ENCODE data around the gene GALK1.

Gene GALK1

DNA sequence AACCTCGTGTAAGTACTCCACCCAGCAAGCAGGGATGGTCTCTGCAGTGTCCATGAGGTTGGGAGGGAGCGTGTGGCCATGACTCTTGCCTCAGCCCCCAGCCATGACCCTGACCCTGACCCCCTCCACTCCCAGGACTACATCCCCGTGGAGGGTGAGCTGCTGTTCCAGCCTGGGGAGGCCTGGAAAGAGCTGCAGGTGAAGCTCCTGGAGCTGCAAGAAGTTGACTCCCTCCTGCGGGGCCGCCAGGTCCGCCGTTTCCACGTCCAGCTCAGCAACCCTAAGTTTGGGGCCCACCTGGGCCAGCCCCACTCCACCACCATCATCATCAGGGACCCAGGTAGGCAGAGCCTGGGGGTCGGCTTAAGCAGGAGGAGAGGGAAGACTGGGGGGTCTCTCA is 16.3 kb downstream of the GALK1 start:
- no peak for DNase-seq

DNA sequence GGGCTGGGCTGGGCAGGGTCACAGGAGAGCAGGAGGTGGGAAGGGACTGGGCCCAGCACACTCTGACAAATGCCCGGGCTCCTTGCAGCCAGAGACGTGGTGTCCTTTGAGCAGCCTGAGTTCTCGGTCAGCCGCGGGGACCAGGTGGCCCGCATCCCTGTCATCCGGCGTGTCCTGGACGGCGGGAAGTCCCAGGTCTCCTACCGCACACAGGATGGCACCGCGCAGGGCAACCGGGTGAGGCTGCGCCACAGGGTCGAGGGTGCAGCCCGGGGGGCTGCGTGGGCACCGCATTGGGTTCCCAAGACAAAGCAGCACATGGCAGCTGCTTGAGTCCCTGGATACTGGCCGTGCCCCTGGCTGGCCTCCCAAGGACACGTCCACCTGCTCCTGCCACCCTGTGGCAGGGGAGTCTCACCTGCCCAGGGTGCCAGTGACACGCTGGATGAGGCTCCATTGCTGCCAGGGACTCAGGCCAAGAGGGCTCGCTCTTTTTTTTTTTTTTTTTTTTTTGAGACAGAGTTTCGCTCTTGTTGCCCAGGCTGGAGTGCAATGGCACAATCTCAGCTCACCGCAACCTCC is 21.3 kb downstream of the GALK1 start:
- no peak for DNase-seq

DNA sequence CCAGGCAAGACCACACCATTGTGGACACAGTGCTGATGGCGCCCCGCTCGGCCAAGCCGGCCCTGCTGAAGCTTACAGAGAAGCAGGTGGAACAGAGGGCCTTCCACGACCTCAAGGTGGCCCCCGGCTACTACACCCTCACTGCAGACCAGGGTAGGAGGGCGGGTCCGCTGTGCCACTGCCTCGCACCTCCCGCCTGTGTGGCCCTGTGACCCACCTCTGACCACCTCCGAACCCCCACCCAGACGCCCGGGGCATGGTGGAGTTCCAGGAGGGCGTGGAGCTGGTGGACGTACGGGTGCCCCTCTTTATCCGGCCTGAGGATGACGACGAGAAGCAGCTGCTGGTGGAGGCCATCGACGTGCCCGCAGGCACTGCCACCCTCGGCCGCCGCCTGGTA is 22.7 kb downstream of the GALK1 start:
- DNase-seq = no peak

DNA sequence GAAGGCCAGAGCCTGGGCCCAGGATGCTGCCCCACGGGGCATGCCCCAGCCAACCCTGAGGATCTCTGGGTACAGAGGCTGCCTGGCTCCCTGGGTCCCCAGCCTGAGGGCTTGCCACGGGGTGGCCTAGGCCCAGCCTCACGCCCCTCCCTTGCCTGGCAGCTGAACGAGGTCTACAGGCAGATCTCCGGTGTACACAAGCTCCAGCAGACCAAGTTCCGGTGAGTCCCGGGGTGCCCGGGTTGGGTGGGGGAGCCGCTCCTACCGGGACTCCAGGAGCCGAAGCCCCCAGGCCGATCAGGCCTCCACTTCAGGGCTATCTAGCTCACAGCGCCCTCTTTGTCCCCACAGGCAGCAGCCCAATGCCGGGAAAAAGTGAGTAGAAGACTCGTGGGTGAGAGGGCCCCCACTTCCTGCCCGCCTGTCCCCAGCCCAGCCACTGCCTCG is 24.3 kb downstream of the GALK1 start:
- no peak for DNase-seq

DNA sequence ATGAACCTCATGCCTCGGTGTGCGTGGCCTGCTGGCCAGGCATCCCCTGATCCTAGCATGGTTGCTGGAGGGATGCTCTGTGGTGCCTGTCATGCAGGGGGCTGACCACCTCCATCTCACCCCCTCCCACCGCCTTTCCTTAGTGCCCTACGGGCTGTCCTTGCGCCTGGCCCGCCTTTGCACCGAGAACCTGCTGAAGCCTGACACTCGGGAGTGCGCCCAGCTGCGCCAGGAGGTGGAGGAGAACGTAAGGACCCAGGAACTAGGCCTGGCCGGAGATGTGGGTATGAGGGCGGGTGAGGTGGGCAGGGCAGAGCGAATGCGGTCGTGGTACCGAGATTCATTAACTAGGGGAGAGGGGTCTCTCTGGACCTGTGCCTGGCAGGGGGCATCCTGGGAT is 24.8 kb downstream of the GALK1 start:
- DNase-seq = no peak

DNA sequence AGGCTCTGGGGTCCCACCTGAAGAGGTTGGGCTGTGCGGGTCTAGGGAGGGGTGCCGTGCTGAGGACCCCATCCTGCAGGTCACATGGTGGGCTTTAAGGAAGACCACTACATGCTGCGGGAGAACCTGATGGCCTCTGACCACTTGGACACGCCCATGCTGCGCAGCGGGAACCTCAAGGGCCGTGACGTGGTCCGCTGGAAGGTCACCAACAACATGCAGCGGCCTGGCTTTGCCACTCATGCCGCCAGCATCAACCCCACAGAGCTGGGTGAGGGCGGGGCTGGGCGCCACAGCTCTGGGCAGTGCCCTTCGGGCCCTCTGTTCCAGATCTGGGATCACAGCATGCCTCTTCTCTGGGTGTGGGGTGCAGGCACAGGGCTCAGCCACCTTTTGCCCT is 25.2 kb downstream of the GALK1 start:
- no peak for DNase-seq

DNA sequence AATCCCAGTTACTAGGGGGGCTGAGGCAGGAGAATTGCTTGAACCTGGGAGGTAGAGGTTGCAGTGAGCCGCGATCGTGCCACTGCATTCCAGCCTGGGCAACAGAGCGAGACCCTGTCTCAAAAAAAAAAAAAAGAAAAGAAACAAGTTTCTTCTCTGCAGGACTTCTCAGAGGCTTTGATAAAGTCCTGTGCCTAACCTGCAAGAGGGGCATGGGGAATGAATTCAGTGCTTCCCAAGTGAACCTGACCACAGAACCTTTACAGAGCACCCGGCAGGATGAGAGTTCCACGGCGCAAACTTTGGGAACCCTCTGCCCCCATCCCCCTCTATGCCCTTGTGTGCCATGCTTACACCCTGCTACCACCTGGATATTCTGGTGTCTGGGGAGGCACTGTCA is 25.8 kb downstream of the GALK1 start:
- no peak for DNase-seq

DNA sequence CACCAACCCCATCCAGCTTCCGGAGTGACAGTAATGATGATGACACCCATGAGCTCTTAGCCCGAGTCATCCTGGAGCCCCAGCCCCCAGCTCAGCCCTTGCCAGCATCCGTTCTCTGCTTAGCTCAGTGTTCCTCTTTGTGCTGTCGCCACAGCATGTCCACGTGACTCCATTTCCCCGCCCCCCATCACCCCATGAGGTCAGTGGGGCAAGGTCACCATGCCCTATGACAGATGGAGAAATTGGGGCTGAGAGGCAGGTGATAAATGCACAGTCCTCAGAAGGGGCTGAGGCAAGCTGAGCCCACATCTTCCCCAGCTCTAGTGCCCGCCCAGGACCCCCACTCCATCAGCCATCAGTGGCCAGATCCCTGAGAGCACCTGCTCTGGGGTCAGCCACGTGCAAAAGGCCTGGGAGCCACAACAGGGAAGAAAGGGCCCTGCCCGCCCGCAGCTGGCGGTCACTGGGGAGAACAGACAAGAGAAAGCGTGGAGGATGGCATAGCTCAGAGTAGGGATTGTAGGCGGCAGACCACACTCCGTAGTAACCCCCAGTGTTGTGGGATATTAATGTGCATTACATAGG is 26.7 kb downstream of the GALK1 start:
- no peak for DNase-seq

DNA sequence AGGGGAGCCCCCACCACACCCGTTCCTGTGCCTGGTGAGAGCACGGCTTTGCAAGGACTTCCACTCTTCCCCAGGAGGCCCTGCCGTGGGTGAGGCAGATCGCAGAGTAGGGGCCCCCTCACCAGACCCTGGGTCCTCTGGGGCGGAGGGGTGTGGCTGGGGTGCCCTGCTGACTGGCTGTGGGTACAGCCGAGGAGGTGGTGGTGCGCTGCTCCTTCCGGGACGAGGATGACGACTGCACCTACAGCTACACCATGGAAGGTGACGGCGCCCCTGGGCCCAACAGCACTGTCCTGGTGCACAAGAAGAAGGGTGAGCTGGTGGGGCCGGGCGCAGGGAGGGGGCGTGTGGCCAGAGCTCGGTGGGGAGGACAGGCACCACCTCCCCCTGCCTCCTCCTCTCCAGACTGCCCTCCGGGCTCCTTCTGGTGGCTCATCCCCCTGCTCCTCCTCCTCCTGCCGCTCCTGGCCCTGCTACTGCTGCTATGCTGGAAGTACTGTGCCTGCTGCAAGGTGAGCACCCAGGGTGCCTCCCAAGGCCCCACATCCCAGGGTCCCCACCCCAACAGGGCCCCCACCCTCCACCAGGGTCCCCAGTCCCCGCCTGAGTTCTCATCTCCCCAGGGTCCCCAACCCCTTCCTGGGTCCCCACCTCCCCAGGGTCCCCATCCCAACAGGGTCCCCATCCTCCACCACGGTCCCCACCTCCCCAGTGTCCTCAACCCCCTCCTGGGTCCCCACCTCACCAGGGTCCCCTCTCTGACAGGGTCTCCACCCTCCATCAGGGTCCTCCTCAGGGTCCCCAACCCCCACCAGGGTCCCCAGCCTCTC is 27.6 kb downstream of the GALK1 start:
- DNase-seq = no peak

DNA sequence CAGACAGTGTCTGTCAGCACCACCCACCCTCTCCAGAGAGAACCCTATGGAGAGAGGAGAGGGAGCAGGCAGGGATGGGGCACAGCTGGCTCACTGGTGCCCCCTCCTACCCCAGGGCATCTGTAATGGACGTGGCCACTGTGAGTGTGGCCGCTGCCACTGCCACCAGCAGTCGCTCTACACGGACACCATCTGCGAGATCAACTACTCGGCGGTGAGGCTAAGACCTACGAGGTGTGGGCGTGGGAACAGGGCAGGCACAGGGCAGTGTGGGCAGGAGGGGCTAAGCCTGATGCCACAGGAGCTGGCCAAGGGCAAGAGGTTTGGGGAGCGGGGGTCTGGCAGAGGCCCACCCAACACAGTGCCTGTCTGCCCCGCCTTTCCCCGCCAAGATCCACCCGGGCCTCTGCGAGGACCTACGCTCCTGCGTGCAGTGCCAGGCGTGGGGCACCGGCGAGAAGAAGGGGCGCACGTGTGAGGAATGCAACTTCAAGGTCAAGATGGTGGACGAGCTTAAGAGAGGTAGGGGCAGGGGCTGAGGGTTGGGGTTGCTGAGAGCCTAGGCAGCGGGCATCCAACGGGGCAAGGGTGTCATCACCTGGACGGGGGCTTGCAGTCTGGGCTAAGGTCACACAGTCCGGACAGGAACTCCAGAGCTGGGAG is 28.7 kb downstream of the GALK1 start:
- DNase-seq = no peak

DNA sequence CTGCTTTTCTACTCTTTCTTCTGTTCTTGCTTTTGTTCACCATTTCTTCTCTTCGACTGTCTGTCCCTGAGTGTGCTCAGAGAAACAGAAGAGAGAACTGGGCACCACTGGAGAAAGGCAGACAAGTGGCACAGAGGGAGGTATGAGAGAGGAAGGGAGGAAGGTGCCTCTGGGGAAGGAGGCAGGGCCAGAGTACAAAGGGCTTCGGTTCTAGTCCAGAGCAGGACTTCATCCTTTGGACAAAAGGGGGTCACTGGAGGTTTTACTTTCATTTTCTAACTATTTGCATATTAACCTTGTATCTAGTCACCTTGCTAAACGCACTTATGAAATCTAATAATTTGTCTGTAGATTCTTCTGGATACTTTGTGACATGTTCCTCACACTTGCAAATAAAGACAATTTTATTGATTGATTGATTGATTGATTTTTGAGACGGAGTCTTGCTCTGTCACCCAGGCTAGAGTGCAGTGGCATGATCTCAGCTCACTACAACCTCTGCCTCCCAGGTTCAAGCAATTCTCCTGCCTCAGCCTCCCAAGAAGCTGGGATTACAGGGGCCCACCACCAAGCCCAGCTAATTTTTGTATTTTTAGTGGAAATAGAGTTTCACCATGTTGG is 30.2 kb downstream of the GALK1 start:
- DNase-seq = no peak

DNA sequence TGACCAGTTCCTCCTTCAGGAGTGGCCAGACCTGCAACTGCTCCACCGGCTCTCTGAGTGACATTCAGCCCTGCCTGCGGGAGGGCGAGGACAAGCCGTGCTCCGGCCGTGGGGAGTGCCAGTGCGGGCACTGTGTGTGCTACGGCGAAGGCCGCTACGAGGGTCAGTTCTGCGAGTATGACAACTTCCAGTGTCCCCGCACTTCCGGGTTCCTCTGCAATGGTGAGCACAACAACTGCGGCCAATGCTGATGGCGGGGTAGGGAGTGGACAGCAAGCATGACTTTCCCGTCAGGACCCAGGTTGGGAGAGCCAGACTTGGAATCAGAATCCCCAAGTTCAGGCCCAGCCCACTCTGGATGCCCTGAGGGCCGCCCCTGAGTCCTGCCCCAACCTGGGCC is 31.5 kb downstream of the GALK1 start:
- no peak for DNase-seq

DNA sequence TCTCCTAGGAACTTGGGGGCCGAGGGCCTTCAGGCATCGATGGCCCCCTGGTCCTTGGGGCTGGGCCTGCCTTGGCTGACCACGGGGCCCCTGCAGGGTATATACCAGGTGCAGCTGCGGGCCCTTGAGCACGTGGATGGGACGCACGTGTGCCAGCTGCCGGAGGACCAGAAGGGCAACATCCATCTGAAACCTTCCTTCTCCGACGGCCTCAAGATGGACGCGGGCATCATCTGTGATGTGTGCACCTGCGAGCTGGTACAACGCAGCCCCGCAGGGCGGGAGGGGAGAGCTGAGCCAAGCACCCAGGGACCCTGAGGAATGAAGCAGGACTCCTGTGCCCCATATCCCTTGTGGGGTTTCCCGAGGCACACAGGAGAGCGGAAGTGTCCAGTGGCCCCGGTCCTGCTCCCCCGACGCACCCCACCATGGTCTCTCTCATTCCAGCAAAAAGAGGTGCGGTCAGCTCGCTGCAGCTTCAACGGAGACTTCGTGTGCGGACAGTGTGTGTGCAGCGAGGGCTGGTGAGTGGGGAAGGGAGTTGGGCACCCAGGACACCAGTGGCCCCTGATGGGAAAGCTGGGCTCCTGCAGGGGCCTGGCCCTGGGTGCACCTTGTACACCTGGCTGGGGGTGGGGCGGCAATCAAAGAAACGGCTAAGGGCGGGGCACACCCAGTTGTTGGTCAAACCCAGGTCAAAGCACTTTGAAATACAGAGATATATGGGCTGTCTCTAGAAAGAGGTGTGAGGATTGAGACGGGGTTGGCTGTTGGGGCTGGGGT is 33.1 kb downstream of the GALK1 start:
- no peak for DNase-seq

DNA sequence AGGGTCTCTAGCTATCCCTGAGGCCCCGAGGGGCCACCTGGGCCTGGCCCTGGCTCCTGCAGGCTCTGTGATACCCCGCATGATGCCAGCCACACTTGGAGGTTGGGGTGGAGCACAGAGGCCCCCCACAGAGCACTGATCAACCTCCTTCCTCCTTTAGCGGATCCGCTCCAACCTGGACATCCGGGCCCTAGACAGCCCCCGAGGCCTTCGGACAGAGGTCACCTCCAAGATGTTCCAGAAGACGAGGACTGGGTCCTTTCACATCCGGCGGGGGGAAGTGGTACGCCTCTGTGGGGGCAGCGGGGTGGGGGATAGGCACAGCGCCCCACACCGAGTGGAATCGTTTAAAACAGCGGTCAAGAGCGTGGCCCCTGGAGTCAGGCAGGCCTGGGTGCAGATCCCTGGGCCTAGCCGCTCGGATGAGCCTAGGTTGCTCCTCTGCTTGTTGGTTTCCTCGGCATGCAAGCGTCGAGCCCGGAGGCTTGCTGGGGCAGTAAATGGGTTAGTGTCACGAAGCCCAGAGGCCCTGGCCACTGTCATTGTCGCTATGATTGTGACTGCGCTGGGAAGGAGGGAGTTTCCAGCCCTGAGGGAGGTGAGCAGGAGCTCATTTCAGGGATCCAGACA is 33.8 kb downstream of the GALK1 start:
- no peak for DNase-seq

DNA sequence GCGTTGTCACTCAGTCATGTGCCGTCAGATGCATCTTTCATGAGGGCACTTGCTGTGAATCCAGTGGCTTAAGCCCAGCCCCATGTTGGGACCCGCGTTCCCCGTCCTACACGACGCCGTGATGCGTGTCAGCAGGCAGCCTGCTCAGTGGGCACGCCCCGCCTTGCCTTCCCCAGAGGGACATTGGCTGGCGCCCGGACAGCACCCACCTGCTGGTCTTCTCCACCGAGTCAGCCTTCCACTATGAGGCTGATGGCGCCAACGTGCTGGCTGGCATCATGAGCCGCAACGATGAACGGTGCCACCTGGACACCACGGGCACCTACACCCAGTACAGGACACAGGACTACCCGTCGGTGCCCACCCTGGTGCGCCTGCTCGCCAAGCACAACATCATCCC is 34.9 kb downstream of the GALK1 start:
- DNase-seq = no peak

DNA sequence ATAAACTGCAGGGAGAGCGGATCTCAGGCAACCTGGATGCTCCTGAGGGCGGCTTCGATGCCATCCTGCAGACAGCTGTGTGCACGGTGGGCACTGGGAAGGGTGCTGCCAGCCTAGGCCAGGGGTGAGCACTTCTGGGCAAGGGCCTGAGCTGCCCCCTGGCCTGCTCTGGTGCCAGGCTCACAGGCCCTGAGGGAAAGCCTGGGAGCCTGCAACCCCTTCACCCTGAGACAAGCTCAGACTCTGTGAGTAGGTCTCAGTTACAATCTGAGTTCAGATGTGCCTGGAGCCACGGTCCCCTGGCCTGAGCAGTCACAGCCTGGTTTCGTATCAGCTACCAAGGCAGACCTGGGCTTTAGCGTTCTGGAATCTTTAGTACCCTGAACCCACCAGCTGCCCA is 35.6 kb downstream of the GALK1 start:
- DNase-seq = no peak

DNA sequence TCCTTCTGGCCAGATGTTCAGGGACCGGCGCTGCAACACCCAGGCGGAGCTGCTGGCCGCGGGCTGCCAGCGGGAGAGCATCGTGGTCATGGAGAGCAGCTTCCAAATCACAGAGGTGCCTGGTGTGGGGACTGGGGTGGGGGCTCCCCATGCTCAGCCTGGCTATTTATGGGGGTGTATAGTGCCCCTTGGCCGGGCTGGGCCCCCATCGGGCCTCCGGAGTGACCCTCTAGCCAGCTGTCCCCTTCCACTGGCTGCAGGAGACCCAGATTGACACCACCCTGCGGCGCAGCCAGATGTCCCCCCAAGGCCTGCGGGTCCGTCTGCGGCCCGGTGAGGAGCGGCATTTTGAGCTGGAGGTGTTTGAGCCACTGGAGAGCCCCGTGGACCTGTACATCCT is 37.6 kb downstream of the GALK1 start:
- no peak for DNase-seq

DNA sequence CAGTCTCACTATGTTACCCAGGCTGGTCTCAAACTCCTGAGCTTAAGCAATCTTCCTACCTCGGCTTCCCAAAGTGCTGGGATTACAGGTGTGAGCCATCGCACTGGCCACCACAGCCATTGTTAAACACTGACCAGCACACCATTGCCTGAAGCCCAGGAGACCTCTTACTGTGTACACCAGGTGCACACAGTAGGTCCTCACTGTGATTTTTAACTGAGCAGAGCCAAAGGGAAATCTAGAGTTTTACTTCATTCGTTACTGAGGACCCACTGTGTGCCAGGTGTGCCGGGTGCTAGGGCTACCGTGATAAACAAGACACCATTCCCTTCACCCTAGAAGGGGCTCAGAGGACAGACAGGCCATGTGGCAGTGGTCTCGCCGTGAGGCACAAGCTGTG is 39.5 kb downstream of the GALK1 start:
- DNase-seq = no peak

DNA sequence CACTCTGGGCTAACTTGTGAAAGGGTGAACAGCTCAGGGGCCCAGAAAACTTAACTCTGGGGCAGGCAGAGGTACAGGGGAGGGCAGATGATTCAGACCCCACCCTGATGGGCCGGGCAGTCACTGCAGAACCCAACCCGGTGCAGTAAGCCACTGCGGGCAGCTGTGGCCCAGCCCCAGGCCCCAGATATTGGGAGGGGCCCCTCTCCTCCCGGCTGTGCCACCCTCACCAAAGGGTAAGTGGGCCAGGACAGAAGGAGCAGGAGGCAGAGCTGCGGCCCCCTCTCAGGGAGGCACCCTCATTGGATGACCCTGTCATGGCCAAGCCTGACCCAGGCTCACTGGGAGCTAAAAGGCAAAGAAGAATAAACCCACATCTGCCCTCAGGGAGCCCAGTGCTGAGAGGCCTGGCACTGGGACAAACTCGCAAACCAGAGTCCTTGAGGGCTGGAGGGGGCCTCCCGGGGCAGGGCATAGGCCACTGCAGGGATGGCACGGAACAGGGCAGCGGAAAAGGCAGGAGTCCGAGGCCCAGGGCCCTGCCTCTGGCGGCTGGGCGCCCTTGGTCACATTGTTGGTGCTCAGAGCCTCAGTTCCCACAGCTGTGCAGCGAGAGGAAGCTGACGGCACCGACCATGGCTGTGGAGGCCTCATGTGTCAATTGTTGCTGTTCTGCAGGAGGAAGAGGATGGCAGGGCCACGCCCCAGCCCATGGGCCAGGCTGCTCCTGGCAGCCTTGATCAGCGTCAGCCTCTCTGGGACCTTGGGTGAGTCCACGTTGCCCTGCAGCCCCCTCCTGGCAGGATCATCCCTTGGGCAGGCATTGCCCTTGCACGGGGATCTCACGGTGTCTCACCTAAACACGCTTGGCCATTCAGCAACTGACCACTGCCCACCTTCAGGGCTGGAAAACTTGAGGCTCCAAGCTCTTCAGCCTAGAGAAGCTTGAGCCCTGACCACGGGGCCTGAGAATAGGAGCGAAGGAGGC is 40.7 kb downstream of the GALK1 start:
- DNase-seq = no peak

DNA sequence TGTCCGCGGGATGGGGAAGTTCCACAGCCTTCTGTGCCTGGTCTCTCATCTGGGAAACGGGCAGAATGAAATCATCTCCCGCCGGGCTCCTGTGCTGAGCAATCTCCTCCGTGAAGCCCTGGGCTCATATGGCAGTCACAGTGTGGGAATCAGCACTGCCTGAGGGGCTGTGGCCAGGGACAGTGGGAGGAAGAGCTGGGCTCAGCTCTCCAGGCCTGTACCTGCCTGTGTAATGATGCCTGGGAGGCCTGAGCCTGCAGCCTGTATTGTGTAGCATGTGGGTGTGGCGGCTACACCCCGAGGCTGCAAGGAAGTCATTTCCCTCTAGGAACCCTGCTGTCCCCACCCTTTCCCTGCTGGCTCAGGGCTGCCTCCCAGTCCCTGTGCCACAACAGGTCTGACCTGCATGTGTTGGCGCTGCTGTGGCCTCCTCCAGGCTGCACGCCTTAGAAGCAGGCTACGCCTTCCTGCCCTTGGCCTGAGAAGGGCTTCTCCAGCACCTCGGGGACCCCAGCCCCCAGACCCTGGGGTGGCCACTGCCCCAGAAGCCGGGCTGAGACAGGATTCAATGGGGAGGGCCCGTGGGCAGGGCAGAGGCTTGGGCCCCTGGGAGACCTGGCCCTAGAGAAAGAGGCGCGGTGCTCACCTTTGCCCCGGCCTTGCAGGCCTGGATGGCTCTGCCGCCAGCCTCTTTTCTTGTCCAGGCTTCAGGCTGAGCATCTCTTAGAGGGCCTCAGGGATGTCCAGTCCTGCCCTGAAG is 41.6 kb downstream of the GALK1 start:
- DNase-seq = no peak
